Anterior cingulate cortex (tissue), 58 donors: ENCODE data around the gene GID4.

Source experiments
- DNase-seq, 58 donors: peaks; one replicate each; lab custom pipeline; 2025; lab: John Stamatoyannopoulos, UW

GID4 gene

GRCh38 chr17:18040261-18040858 is 1.2 kb downstream of the GID4 start:
- DNase-seq, result no peak

DNA sequence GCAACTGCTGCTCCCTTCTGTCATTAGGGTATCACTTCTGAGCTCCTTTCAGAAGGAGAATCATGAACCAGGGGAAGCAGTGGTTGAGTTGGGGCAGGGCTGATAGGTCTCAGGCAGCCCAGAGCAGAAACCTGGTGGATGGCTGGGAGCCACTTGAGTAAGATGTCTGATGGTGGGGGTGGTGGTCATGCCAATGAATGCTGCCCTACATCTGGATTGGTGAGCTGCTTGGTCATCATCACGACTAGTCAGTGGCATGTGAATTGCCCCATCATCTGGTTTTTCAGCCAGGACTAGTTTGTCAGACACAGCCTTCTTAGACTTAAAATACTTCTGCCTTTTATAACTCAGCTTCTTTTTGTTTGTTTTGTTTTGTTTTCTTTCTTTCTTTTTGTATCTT is 2.6 kb downstream of the GID4 start:
- DNase-seq, result no peak

- DNase-seq, result no peak
Measured at GRCh38 chr17:18042983-18043382, 3.8 kb downstream of the GID4 start.

DNA sequence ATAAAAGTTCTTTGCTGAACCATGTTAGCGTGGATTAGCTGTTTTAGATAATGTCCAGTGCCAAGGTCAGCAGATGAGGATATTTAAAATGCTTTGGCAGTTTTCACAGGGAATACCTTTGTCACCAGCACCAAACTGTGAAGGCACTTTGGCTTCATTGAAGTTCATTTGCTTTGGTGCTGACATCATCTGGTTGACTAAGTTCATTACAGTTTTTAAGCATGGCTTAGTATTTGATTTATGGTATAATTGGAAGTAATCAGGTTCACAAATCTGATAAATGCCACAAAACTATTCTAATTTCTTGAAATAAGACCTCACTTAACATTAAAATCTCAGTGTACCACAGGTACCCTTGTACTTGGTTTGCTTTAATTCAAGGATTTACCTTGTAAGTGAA is 4.3 kb downstream of the GID4 start:
- DNase-seq, result peak in 1 of 58 donors; percentile 17

DNA sequence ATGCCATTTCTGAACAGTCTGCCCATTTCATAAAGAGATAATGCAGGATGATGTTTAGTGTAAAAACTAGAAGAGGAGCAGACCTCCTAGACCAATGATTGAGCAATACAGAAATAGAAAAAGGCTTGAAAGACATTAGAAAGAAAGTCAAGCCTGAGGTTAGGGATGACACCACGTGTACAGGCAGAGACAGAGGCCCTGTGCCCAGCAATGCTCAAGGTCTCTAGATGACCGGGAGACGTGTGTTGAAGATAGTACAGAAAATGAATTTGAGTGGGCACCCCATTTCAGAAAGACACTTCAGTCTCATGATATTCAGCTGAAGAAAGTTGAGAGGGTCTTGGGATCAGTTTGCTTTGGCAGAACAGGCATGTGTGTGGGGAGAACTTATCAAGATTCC is 5.4 kb downstream of the GID4 start:
- no peak for DNase-seq

DNA sequence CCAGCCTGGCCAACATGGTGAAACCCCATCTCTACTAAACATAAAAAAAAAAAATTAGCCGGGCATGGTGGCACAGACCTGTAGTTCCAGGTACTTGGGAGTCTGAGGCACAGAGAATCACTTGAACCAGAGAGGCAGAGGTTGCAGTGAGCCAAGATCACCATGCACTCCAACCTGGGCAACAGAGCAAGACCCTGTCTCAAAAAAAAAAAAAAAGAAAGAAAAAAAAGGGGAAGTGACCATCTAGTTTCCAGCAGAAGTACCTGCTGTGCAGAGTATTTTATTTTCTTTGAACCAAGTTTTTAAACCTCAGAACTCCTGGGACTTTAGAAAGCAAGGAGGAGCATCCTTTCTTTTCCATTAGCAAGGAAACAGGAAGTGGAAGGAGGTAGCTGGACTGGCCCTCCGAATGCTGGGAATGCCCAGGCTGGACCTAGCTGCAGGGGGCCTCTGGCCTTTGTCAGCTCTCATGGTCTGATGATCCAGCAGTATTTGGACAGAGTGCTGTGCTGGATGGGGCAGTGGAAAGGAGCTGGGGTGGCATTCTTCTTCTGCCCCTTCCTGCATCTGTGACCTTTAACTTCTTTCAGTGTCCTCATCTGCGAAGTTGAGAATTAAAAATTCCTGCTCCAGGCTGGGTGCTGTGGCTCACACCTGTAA is 6.6 kb downstream of the GID4 start:
- DNase-seq, result no peak

GRCh38 chr17:18055597-18055996 is 16.4 kb downstream of the GID4 start:
- DNase-seq, result no peak

DNA sequence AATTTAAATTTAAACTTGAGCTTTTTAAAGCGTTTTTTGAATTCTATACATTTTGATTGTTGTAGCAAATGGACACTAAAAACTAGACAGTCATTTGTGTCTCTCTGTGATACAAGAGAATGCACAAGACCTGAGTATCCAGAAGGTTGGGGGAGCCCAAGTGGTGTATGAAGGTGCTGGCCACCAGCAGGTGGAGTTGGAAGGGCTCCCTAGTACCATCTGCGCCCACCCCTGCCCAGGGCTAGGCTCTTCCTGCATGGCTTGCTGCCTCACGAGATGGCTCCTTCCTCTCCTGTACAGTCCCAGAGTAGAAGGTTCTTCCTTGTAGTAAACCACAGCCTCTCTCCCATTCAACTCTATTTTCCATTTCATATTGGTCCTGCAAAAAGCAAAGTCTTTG is 17.0 kb downstream of the GID4 start:
- DNase-seq, result no peak

GRCh38 chr17:18059283-18059682 is 20.1 kb downstream of the GID4 start:
- DNase-seq, result no peak

GRCh38 chr17:18064053-18064452 is 24.8 kb downstream of the GID4 start:
- no peak for DNase-seq

- no peak for DNase-seq
Measured at GRCh38 chr17:18065546-18065945, 26.3 kb downstream of the GID4 start.

GRCh38 chr17:18066866-18067265 is 27.7 kb downstream of the GID4 start:
- no peak for DNase-seq

GRCh38 chr17:18069101-18069500 is 29.9 kb downstream of the GID4 start:
- no peak for DNase-seq

DNA sequence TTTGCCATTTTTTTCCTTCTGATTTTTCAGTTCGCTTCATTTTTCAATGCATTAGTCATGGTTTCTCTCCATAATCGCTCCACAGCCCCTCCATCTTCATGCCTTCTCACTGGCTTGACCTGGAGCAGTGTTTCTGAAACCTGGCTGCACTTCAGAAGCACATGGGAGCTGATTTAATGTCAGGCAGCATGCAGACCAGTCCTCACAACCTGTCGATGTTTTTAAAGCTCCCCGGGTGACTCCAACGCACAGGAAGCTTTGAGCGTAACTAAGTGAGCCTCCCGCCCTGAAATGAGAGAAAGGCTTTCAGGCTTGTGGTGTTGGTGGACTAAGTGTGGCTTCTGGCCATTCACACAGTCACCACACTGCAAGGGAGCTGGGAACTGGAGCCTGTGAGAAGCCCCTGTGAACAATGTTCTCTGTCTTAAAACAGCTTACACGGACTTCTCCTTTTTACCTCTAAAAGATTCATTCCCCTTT is 31.7 kb downstream of the GID4 start:
- peak in 2 of 58 donors; percentile 2 to 4 for DNase-seq

GRCh38 chr17:18071751-18072150 is 32.5 kb downstream of the GID4 start:
- no peak for DNase-seq

GRCh38 chr17:18074566-18075272 is 35.5 kb downstream of the GID4 start:
- no peak for DNase-seq

DNA sequence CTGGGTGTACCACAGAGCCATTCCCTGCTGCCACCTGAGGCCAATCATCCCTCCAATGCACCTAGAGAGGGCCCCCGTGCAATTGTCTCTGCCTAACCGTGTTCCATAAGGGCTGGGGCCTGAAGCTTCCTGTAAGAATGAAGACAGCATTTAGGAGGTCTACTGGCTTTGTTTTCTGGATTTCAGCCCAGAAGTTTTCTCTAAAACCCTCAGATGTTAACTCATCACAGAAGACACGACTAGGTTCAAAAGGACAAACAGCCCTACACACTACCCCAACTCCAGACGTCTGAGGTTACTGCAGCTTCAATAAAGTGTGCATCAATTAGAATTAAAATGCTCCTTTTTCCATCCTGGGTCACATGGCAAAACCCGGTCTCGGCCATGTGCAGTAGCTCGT is 37.7 kb downstream of the GID4 start:
- no peak for DNase-seq

- DNase-seq, result no peak
Measured at GRCh38 chr17:18079543-18079942, 40.3 kb downstream of the GID4 start.

GRCh38 chr17:18084256-18084655 is 45.0 kb downstream of the GID4 start:
- no peak for DNase-seq

DNA sequence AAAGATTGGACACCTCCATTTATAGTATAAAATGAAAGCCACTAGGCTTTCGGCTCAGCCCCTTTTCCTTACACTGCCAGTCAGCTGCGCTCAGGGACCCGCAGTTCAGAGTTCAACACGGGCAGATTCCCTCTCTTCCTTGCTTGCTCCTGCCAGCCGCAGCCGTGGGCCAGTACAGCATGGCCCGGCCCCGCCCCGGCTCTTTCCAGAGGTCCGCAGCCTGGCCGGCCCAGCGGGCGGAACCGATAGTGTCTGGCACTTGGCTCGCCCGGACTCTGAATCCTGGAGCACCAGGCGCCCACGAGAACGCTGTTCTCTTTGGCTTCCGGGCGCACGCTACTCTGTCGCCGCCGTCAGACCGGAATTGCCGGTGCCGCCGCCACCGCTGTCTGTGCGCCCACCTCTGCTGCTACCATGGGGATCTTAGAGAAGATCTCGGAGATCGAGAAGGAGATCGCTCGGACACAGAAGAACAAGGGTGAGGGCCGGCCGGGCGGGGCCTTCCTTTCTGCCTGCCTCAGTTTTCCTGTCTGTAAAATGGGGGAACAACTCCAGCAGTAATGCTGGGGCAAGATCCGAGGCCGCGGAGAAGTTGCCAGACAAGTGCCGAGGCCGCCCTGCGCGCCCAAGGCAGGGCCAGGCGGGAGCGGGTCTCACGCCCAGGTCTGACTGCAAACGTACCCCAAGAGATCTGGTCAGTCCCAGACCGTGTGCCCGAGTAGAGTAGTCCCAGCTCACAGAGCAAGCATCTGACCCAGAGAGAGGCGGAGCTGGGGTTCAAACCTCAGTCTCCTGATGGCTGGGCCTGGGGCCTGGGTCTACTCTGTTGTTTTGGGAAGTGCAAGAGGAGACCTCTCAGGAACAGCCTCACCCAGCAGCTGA is 48.6 kb downstream of the GID4 start, which contains the start of gene DRG2:
Gene DRG2 (plus strand): TSS at position 339 of the 882 bp plus-strand sequence. CDS start 76 bp downstream, at position 415.
- DNase-seq, result peak; percentile 35 to 94 (median 82)

DNA sequence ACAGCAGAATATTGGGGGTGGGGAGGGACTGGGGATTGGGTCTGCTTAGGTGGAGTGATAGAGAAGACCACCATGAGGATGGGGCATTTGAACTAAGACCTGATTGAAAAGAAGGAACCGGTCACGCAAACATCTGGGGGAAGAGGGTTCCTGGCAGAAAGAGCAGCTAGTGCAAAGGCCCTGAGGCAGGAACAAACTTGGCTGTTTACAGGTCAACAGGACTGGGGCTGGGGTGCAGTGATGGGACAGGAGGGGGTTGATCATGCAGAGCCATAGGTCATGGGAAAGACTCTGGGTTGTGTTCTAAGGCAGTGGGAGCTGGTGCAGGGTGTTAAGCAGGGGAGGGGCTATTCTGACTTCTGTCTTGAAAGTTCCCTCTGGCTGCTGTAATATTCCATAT is 50.4 kb downstream of the GID4 start:
- DNase-seq, result no peak
